HG03175 (cell line): Measurements from ENCODE around the gene MIER2.
"Not testable (repeated sequence)": the region's sequence is repeated elsewhere in the genome, so short reads cannot be mapped to it uniquely, and the experiment has no call there.

Experiments used
- ATAC-seq: cut with Tn5 transposase; IDR thresholded peaks from one replicate; pipeline ENCODE4 v1.9.1; 2021; ENCODE audit warnings: mild to moderate bottlenecking, moderate library complexity; ENCODE audit not compliant: unreplicated experiment

MIER2 gene

GRCh38 chr19:364496-365287, 20.1 kb upstream of the MIER2 start:
- ATAC-seq: no peak

- no peak for ATAC-seq
Measured at GRCh38 chr19:362683-363082, 18.1 kb upstream of the MIER2 start.

- ATAC-seq: no peak
Measured at GRCh38 chr19:362154-362553, 17.6 kb upstream of the MIER2 start.

- no peak for ATAC-seq
Measured at GRCh38 chr19:359653-359925, 15.0 kb upstream of the MIER2 start.

- not testable (repeated sequence) for ATAC-seq
Measured at GRCh38 chr19:355536-355935, 10.9 kb upstream of the MIER2 start.

- no peak for ATAC-seq
Measured at GRCh38 chr19:355134-355533, 10.5 kb upstream of the MIER2 start.

- ATAC-seq: no peak
Measured at GRCh38 chr19:351976-352625, 7.5 kb upstream of the MIER2 start.

- ATAC-seq: no peak
Measured at GRCh38 chr19:347946-348861, 3.6 kb upstream of the MIER2 start.

GRCh38 chr19:345320-345879, 804 bp upstream of the MIER2 start:
- ATAC-seq: no peak

GRCh38 chr19:343941-344624, 513 bp downstream of the MIER2 start:
- peak; percentile 39 for ATAC-seq

- ATAC-seq: no peak
Measured at GRCh38 chr19:343451-343931, 1.1 kb downstream of the MIER2 start.

GRCh38 chr19:342801-343421, 1.7 kb downstream of the MIER2 start:
- no peak for ATAC-seq

- ATAC-seq: no peak
Measured at GRCh38 chr19:342128-342455, 2.5 kb downstream of the MIER2 start.

- ATAC-seq: no peak
Measured at GRCh38 chr19:341386-342127, 3.0 kb downstream of the MIER2 start.

GRCh38 chr19:340620-341385, 3.8 kb downstream of the MIER2 start:
- ATAC-seq: no peak

GRCh38 chr19:339262-339887, 5.2 kb downstream of the MIER2 start:
- ATAC-seq: no peak

- no peak for ATAC-seq
Measured at GRCh38 chr19:338421-338820, 6.2 kb downstream of the MIER2 start.

- ATAC-seq: no peak
Measured at GRCh38 chr19:336067-336614, 8.5 kb downstream of the MIER2 start.
